Endothelial cell of umbilical vein (primary cell): ENCODE measurements around the gene MAPK8. TPM values are rescaled to one million over a fixed set of nuclear protein-coding genes. Genes with fewer than 3 reads are reported as not detected.

Experiments
- BruUV-seq: library from RNA; stranded (reverse); fragments of 400-500 nt; replicated peaks from 2 replicates; lab custom pipeline; 2021; lab: Mats Ljungman, UMichigan
- CTCF ChIA-PET: fragments of 300-600, 350-600 bp; sonication (Branson Sonifier 250); formaldehyde crosslinking; loops from one replicate; lab custom pipeline; 2021; ENCODE audit warnings: antibody characterized with exemption, inconsistent platforms; lab: Charles Lee
- POLR2A ChIA-PET: fragments of 300-600, 350-600 bp; sonication (Branson Sonifier 250); formaldehyde crosslinking; loops from one replicate; lab custom pipeline; 2021; ENCODE audit warnings: antibody characterized with exemption, inconsistent platforms; lab: Charles Lee
- DNase-seq: peaks from one replicate; pipeline ENCODE4 v3.0.0-alpha.2; 2011; ENCODE audit warnings: low read depth, low spot score
- FAIRE-seq: peaks from 2 replicates; lab custom pipeline; 2011; peaks lifted over from hg19 to GRCh38; lab: Jason Lieb, UNC
- H2AFZ ChIP-seq: 2 replicates; pipeline ENCODE4 v1.6.0; 2012; ENCODE audit warnings: low read depth, low read length, control low read depth, inconsistent platforms
- H3K27ac ChIP-seq: 2 replicates; pipeline ENCODE4 v1.5.1; 2011; ENCODE audit warnings: low read depth, mild to moderate bottlenecking, control low read depth, low read length, moderate library complexity; ENCODE audit not compliant: insufficient read depth
- H3K27me3 ChIP-seq, 2 experiments: 2 replicates each; pipeline versions ENCODE4 v1.6.0 to v1.6.1; 2011; ENCODE audit warnings: low read length in 2 of 2, mixed read lengths in 1 of 2; ENCODE audit not compliant: control insufficient read depth in 2 of 2, insufficient read depth in 2 of 2
- H3K36me3 ChIP-seq, 2 experiments: 2 replicates in 1 of 2; 3 replicates in 1 of 2; pipeline ENCODE4 v1.5.1; 2011; ENCODE audit warnings: low read length in 2 of 2, mild to moderate bottlenecking in 1 of 2, moderate library complexity in 1 of 2; ENCODE audit not compliant: control insufficient read depth in 2 of 2, insufficient read depth in 2 of 2; ENCODE audit errors: extremely low read depth in 1 of 2
- H3K4me1 ChIP-seq: 3 replicates; pipeline ENCODE4 v1.5.1; 2011; ENCODE audit warnings: mild to moderate bottlenecking, low read length; ENCODE audit not compliant: control insufficient read depth, insufficient read depth; ENCODE audit errors: extremely low read depth
- H3K4me2 ChIP-seq: 2 replicates; pipeline ENCODE4 v1.6.1; 2011; ENCODE audit warnings: low read length, control low read depth, mixed read lengths; ENCODE audit not compliant: insufficient read depth
- H3K4me3 ChIP-seq, 3 experiments: fragments of 200-600 bp in 1 of 3; sonication (generic), shearing (Covaris generic) in 1 of 3; replicated peaks in 1 of 3; 2 replicates each; pipeline ENCODE4 v1.5.1; 2011 to 2016; ENCODE audit warnings: control low read depth in 3 of 3, low read length in 3 of 3, mild to moderate bottlenecking in 2 of 3, inconsistent platforms in 1 of 3, low read depth in 1 of 3, moderate library complexity in 1 of 3; ENCODE audit not compliant: insufficient read depth in 1 of 3
- H3K79me2 ChIP-seq: 2 replicates; pipeline ENCODE4 v1.6.0; 2012; ENCODE audit warnings: low read length, inconsistent platforms; ENCODE audit not compliant: control insufficient read depth, insufficient read depth
- H3K9ac ChIP-seq: replicated peaks from 2 replicates; pipeline ENCODE3; 2011; ENCODE audit warnings: low read length, control low read depth; ENCODE audit not compliant: insufficient read depth; ENCODE audit errors: extremely low read depth
- H3K9me1 ChIP-seq: replicated peaks from 3 replicates; pipeline ENCODE4 v1.6.0; 2011; ENCODE audit warnings: mild to moderate bottlenecking, low read length; ENCODE audit not compliant: control insufficient read depth, insufficient read depth; ENCODE audit errors: extremely low read depth
- H3K9me3 ChIP-seq: replicated peaks from 2 replicates; pipeline ENCODE4 v1.5.1; 2012; ENCODE audit warnings: low read length, inconsistent platforms; ENCODE audit not compliant: control insufficient read depth, insufficient read depth
- H4K20me1 ChIP-seq: replicated peaks from 2 replicates; pipeline ENCODE3; 2011; ENCODE audit warnings: mild to moderate bottlenecking, low read length; ENCODE audit not compliant: control insufficient read depth, insufficient read depth; ENCODE audit errors: extremely low read depth
- EZH2 ChIP-seq: IDR thresholded peaks from 2 replicates; pipeline ENCODE4 v1.6.1; 2012; ENCODE audit warnings: borderline replicate concordance, low read depth, mild to moderate bottlenecking, moderate library complexity, low read length, inconsistent platforms; ENCODE audit not compliant: severe bottlenecking
- FOS ChIP-seq: IDR thresholded peaks from 2 replicates; pipeline ENCODE4 v1.6.1; 2011; ENCODE audit warnings: mild to moderate bottlenecking, low read length, moderate library complexity, borderline replicate concordance; ENCODE audit not compliant: insufficient read depth
- GATA2 ChIP-seq: IDR thresholded peaks from 2 replicates; pipeline ENCODE4 v1.7.0; 2011; ENCODE audit warnings: low read depth, mild to moderate bottlenecking, moderate library complexity, mixed read lengths, low read length; ENCODE audit not compliant: insufficient read length, insufficient read depth
- JUN ChIP-seq: IDR thresholded peaks from 2 replicates; pipeline ENCODE4 v1.6.1; 2011; ENCODE audit warnings: borderline replicate concordance, low read depth; ENCODE audit not compliant: insufficient read length, insufficient read depth
- MAX ChIP-seq: IDR thresholded peaks from 2 replicates; pipeline ENCODE4 v1.6.1; 2011; ENCODE audit not compliant: insufficient read depth, insufficient read length
- MYC ChIP-seq: IDR thresholded peaks from one replicate; pipeline ENCODE4 v1.6.1; 2011; ENCODE audit warnings: mild to moderate bottlenecking, low read depth, low read length
- POLR2A ChIP-seq: IDR thresholded peaks from 2 replicates; pipeline ENCODE4 v1.6.1; 2012; ENCODE audit warnings: low read depth, mild to moderate bottlenecking, control low read depth, low read length
- POLR2AphosphoS5 ChIP-seq: IDR thresholded peaks from 2 replicates; pipeline ENCODE4 v1.6.1; 2012; ENCODE audit warnings: low read depth, mild to moderate bottlenecking, control low read depth, low read length, moderate library complexity; ENCODE audit not compliant: insufficient read depth
- dilution Hi-C: fragments of 300-500 bp; cut with MboI; formaldehyde crosslinking; loops from one replicate; pipeline ENCODE4 v1.15.0; 2019; ENCODE audit warnings: low sequenced_read_pairs; ENCODE audit not compliant: extremely low pct_ligation_motif_present
- intact Hi-C: fragments of 100-400 bp; cut with micrococcal nuclease; formaldehyde crosslinking; loops from one replicate; pipeline ENCODE4 v1.10.0; 2022
- polyA plus RNA-seq, 4 experiments: library from polyadenylated mRNA; depleted of rRNA in 3 of 4; stranded (reverse) in 3 of 4; unstranded in 1 of 4; fragments of >200 nt; gene quantifications; 2 replicates each; pipeline versions ENCODE4 v1.2.1 to v1.2.3, GENCODE V29; 2011 to 2012; ENCODE audit warnings: missing spikeins in 1 of 4
- total RNA-seq: library from RNA; stranded (reverse); gene quantifications from 2 replicates; pipeline ENCODE4 v1.2.3, GENCODE V29; 2021

The MAPK8 gene
- total and polyA plus RNA-seq, 2 donors (not counting 3 experiments of a cell fraction or from before 2014, with no cell fraction given) = 25.3 to 56.2 TPM

- dilution Hi-C loops = no loop called here
- H3K27ac ChIP-seq = peak overlapping the region; percentile 68
- H3K4me2 ChIP-seq = no peak overlapping the region
- BruUV-seq = no TSS peak
- H3K27me3 ChIP-seq = no peaks in the 10 kb centered on the region
- H4K20me1 ChIP-seq = no peaks in the 10 kb centered on the region
- CTCF ChIA-PET = interaction anchor here (1.1 to 2.6 kb wide), 7 partner anchors 8 to 268 kb away, joined by 3 to 23 read pairs (median 5); no protein-coding TSS in a partner anchor
- POLR2A ChIA-PET = no interaction called here
- no peaks in the 10 kb centered on the region for H3K9me1 ChIP-seq
- TF ChIP-seq FOS = no peak
- TF ChIP-seq POLR2A = no peak
- TF ChIP-seq POLR2AphosphoS5 = no peak
- no peak for TF ChIP-seq GATA2
- TF ChIP-seq EZH2 = no peak
- TF ChIP-seq MAX = no peak
- TF ChIP-seq MYC = no peak
- no peak for TF ChIP-seq JUN
- H2AFZ ChIP-seq = no peak overlapping the region
- peak; percentile 5 for DNase-seq
- intact Hi-C loops = no loop called here
- no peak overlapping the region for H3K9ac ChIP-seq
- peaks cover 17% of the 10 kb centered on the region for H3K79me2 ChIP-seq
- peaks cover 30% of the 10 kb centered on the region for H3K4me1 ChIP-seq
- H3K4me3 ChIP-seq = no peak overlapping the region
- no peaks in the 10 kb centered on the region for H3K9me3 ChIP-seq
- H3K36me3 ChIP-seq = no peaks in the 10 kb centered on the region
- FAIRE-seq = peak; percentile 8
Measured at GRCh38 chr10:48389846-48390557, 83.5 kb downstream of the MAPK8 start.

- Histone ChIP-seq H3K79me2 (peaks cover 17% of the 10 kb centered on the region), H3K4me2 (peak overlapping the region; percentile 54), H3K4me3 (no peak overlapping the region), H3K4me1 (peaks cover 30% of the 10 kb centered on the region), H3K9me3 (no peaks in the 10 kb centered on the region), H4K20me1 (no peaks in the 10 kb centered on the region), H3K9me1 (peaks cover 2% of the 10 kb centered on the region), H3K36me3 (no peaks in the 10 kb centered on the region), H3K9ac (no peak overlapping the region), H3K27ac (peak overlapping the region; percentile 68), H3K27me3 (no peaks in the 10 kb centered on the region), H2AFZ (no peak overlapping the region)
- dilution Hi-C loops (no loop called here), intact Hi-C loops (no loop called here)
- FAIRE-seq (no peak), DNase-seq (no peak)
- CTCF ChIA-PET = interaction anchor here (0.8 to 2.6 kb wide), 8 partner anchors 8 to 268 kb away, joined by 3 to 23 read pairs (median 4); no protein-coding TSS in a partner anchor
- POLR2A ChIA-PET = no interaction called here
- no peak for TF ChIP-seq JUN
- BruUV-seq = no TSS peak
Measured at GRCh38 chr10:48390558-48390871, 84.0 kb downstream of the MAPK8 start.
